Lung microvascular endothelial cell (primary cell): ENCODE results near the gene LILRA2. TPM values are rescaled to one million over a fixed set of nuclear protein-coding genes. Genes with fewer than 3 reads are reported as not detected.
"Not testable (repeated sequence)": the region's sequence is repeated elsewhere in the genome, so short reads cannot be mapped to it uniquely, and the experiment has no call there.

Experiments used
- DNase-seq, 2 donors: peaks; one replicate each; pipeline versions ENCODE4 v3.0.0 to v3.0.0-alpha.2; 2010; ENCODE audit warnings: low read depth in 2 of 2
- total RNA-seq: library from RNA; depleted of rRNA; stranded (reverse); fragments of >200 nt; gene quantifications from 2 replicates; pipeline ENCODE4 v1.2.1, GENCODE V29; 2014

The LILRA2 gene
- total RNA-seq, 1 donor from 2014 or later, result not detected

DNA sequence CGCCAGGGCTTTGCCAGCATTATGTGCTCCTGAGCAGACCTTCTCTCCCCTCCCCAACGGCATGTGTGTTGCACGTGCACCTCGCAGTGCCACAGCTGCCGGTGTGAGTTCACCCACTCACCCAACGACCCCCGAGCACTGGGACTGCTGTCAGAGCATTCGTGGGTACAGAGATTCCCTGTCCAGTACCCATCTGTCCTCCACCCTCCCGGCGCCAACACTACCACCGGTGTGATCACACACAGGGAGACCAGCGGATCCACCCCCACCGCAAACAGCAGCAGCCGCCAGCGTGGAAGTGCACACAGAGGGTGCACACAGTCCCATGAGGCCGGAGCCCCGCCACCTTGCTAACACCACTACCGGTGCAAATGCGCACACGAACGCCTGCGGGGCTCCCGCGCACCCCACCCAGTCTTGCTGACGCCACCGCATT, 35.8 kb downstream of the LILRA2 start:
- no peak for DNase-seq

DNA sequence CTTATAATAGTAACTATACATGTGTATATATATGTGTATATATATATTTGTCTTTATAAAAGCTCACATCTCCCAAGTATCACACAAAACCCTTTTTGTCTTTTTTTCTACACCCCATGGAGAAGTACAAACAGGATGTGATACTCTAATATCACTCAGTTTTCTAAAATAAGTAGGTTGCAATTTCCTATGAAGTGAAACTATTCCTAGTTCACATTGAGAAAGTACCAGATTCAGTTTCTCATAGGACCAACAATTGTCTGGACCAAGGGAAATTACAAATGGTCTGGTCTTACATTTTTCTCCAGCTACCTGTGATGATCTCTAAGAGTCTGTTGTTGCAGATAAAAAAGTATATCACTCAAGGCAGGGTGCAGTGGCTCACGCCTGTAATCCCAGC, 38.8 kb downstream of the LILRA2 start:
- DNase-seq, result no peak

DNA sequence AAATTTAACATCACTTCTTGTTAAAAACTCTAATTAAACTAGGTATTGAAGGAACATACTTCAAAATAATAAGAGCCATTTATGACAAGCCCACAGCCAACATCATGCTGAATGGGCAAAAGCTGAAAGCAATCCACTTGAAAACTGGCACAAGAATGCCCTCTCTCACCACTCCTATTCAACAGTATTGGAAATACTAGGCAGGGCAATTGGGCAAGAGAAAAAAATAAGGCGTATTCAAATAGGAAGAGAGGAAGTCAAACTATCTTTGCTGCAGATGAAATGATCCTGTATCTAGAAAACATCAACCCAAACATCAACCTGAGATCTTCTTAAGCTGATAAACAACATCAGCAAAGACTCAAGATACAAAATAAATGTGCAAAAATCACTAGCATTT, 41.1 kb downstream of the LILRA2 start:
- DNase-seq, result no peak

DNA sequence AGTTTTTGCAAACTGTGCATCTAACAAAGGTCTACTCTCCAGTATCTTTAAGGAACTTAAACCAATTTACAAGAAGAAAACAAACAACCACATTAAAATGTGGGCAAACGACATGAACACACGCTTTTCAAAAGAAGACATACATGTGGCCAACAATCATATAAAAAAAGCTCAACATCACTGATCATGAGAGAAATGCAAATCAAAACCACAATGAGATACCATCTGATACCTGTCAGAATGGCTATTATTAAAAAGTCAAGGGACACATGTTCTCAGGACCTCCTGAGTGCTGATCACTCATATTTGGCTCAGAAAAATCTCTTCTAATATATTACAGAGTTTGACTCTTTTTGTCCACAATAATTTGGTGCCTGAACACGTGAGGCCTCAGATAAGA, 42.5 kb downstream of the LILRA2 start:
- no peak for DNase-seq

DNA sequence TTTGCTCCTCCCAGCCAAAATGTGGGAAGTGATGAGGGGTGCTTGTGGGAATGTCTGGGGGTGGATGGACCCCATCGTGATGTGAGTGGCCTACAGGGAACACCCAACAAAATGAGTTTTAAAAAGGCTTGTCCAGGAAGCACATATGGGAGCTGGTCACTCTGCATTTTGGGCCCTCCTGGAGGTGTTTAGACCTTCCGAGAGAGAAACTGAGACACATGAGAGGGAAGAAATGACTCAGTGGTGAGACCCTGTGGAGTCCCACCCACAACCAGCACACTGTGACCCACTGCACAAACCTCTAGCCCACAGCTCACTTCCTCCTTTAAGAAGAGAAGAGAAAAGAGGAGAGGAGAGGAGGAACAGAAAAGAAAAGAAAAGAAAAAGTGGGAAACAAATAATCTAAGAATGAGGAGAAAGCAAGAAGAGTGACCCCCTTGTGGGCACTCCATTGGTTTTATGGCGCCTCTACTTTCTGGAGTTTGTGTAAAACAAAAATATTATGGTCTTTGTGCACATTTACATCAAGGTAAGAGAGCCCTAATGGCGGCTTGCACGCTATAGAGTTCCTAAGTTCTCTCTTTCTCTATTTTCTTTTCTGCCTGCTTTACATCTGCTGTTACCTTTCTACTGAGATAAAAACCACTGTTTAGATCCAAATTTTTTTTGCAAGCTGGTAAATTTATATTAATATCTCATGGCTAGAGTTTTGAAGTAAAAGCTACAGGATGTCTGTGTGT, 43.4 kb downstream of the LILRA2 start:
- no peak for DNase-seq

DNA sequence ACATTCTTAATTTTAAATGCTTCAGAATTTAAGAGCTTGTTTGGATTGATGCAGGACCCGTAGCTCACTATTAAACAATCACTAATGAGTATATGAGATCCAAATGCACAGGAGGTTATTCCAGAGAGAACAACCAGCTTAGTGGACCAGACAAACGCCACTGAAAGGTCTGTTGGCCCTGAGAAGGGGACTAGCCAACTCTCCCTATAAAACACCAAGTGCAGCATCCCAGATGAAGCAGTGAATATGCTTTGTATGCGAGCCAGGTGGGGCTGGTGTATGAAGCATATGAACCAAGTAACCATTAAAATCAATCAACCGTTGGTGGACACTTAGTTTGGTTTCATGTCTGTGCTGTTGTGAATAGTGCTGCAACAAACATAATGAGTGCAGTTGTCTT, 46.9 kb downstream of the LILRA2 start:
- no peak for DNase-seq

DNA sequence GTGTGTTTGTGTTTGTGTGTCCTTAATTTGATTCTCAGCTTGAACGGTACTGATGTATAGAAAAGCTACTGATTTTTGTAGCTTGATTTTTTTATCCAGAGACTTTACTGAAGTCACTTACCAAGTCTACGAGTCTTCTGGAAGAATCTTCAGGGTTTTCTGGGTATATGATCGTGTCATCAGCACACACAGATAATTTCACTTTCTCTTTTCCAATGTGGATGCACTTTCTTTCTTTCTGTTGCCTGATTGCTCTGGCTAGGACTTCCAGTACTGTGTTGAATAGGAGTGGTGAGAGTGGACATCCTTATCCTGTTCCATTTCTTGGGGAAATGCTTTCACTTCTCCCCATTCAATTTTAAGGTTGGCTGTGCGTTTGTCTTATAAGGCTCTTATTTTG, 48.8 kb downstream of the LILRA2 start:
- no peak for DNase-seq

DNA sequence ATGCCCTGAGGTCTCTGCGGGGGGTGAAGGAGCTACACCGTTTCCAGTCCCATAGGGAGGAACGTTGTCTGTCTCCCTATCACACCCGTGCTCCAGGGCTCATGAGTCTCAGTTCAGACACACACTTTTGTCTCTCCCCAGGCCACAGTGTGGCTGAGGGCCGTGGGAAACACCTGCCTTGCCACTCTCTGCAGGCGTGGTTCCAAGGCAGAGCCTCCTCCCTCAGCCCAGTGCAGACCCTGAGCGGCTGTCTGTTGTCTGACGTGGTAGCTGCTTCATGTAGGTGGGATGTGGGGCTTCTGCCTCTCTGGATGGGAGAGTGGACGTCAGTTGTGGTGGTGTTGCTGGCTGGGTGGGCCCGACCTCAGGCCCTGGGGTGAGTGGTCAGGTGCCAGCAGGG, 50.6 kb downstream of the LILRA2 start:
- not testable (repeated sequence) for DNase-seq

DNA sequence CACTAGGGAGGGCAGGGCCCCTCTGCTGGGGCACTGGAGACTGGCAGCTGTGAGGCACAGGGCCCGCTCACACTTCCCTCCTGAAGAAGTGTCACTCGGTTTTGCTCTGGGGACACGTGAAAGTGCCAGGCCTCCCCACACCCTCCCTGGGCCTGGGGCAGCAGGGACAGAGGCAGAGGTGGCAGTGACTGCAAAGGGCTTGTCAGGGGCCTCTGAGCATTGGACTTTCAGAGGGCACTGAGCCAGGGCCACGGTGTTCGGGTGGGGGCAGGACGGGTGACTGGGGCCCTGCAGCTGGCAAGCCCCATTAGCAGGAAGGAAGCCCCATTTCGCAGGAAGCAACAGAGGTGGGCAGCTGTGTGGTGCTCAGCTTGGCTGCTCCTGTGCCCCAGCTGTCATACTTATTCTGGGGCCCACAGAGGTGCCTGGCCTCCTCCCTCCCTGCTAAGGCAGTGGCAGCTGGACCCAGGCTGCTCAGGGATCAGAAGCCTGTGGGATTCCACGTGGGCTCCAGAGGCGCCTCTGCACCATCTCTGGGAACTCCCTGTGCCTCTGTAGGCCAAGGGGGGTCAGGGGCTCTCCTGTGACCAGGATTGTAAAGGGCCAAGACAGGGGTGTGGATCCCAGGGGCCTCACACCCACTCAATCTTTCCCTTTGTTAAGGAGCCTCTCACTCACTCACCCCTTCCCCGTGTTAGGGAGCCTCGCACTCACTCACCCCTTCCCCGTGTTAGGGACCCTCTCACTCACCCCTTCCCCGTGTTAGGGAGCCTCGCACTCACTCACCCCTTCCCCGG, 51.5 kb downstream of the LILRA2 start:
- not testable (repeated sequence) for DNase-seq

DNA sequence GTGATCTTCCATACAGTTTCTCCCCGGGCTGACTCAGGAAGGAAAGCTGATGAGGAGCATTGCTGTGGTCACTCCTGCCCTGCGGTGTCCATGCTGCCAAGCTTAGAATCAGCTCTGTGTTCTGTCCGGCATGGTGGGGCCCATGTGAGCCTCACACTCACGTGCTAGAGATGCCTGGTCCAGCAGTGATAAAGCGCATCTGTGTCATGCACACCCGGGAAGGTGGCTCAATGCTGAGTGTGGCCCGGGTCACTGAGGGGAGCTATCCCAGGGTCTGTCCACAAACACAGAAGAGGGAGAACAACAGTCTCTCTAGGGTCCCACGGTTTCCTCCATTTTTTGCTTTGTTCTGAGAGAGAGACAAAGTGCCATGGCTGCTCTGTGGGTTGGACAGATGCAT, 53.2 kb downstream of the LILRA2 start:
- DNase-seq, result no peak

DNA sequence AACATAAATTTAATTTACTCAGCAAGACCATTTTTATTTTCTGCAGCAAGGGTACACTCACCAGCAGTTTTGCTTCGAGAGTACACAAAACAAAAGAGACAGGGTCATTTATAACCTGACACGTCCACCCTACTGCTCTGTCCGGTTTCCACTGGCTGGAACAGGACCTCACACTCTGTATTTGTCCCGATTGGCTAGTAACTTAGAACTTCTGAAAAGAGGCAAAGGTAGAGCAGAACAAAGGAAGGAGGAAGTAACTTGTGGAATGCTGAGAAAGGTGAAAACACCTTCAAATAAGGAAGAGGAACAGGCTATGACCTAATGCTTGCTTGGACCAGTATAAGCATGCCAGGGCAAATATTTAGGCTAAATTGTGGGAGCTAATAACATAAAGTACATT, 54.3 kb downstream of the LILRA2 start:
- DNase-seq, result not testable (repeated sequence)

DNA sequence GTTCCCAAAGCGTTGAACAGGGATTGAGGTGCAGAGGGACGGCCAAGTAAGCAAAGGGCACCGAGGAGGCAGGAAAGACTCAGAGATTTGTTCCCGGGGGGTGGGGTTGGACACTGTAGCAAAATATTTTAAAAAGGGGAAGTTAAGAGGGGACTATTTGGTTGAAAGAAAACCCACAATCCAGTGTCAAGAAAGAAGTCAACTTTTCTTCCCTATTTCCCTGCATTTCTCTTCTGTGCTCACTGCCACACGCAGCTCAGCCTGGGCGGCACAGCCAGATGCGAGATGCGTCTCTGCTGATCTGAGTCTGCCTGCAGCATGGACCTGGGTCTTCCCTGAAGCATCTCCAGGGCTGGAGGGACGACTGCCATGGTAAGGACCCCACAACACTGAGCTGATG, 56.7 kb downstream of the LILRA2 start, which contains the start of gene LILRB1:
Gene LILRB1 (plus strand): TSS at position 223 of the 400 bp plus-strand sequence. CDS start 590 bp downstream, outside the sequence.
- DNase-seq, result not testable (repeated sequence)

DNA sequence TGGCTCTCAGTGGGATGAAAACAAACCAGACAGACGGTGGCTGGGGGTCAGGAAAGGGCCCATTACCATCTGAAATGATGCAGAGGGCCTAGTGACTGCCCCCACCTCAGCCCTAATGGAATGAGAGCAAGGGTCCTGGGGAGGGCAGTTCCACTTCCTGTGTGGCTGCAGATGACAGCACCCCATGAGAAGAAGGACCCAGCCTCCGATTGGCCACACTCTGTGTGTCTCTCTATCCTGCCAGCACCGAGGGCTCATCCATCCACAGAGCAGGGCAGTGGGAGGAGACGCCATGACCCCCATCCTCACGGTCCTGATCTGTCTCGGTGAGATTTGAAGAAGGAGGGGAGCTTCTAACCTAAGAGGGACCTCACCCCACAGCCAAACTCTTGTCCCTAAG, 57.2 kb downstream of the LILRA2 start:
- no peak for DNase-seq

DNA sequence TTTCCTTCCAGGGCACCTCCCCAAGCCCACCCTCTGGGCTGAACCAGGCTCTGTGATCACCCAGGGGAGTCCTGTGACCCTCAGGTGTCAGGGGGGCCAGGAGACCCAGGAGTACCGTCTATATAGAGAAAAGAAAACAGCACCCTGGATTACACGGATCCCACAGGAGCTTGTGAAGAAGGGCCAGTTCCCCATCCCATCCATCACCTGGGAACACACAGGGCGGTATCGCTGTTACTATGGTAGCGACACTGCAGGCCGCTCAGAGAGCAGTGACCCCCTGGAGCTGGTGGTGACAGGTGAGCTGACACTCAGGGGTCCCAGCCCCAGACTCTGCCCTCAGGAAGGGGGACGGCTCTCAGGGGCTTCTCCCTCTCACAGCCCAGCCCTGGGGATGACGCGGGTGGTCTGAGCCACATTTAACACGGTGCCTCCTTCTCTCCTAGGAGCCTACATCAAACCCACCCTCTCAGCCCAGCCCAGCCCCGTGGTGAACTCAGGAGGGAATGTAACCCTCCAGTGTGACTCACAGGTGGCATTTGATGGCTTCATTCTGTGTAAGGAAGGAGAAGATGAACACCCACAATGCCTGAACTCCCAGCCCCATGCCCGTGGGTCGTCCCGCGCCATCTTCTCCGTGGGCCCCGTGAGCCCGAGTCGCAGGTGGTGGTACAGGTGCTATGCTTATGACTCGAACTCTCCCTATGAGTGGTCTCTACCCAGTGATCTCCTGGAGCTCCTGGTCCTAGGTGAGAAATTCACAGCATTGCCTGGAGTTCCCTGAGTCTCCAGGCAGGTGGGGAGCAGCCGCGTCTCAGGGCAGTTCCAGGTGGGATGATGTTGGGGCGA, 58.1 kb downstream of the LILRA2 start:
- not testable (repeated sequence) for DNase-seq

DNA sequence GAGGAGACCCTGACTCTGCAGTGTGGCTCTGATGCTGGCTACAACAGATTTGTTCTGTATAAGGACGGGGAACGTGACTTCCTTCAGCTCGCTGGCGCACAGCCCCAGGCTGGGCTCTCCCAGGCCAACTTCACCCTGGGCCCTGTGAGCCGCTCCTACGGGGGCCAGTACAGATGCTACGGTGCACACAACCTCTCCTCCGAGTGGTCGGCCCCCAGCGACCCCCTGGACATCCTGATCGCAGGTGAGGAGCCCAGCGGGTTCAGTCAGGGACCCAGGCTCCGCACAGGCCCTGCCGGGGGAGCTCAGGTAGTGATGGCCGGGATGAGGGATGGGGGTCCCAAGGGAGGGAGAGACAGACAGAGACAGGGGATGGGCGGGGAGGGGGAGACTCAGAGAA, 58.9 kb downstream of the LILRA2 start:
- DNase-seq, result not testable (repeated sequence)

DNA sequence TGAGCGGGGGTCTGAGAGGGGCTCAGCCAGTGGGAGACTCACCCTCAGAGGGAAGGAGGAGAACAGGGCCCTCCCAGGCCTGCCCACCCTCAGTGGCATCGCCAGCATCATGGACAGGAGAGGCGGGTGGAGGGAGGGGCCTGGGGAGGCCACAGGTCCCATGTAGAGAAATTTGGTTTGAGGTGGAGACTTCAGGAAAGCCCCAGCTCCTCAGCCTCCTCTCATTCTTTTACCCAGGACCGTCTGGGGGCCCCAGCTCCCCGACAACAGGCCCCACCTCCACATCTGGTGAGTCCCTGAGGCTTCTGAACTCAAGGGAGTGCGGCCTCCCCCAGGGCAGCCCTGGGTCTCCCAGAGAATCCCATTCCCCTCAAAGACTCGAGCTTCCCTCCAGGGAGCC, 59.8 kb downstream of the LILRA2 start:
- no peak for DNase-seq

DNA sequence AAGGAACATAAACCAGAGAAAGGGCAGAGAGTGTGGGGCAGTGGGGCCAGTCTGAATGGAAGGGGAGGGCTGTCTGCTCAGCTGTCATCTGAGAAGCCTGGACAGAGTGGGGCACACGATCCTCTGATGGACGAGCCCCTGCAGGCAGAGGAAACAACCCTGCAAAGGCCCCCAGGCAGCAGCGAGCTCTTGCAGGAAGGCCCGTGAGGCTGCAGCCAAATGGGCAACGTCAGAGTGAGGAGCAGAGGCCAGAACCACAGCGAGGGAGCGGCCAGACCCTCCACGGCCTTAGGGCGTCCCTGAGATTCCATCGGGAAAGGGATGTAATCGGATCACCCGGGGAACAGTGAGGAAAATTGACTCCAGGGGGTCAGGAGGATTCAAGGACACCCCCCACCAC, 62.5 kb downstream of the LILRA2 start:
- not testable (repeated sequence) for DNase-seq

DNA sequence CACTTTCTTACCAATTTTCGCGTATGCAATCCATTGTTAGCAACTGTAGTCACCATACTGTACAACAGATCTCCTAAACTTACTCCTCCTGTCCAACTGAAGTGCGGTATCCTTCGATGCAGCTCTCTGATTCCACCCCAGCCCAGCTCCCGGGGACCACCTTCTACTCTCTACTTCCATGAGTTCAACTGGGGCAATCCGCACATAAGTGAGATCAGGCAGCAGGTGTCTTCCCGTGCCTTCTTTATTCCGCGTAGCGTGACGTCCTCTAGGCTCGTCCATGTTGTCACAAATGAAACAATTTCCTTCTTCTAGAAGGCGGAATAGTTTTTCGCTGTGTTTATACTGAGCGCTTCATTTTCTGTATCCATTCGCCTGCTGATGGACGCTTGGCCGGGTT, 65.1 kb downstream of the LILRA2 start:
- DNase-seq, result no peak
